ENCODE measurements around the gene SH3BGR. TPM values are rescaled to one million over a fixed set of nuclear protein-coding genes. Genes with fewer than 3 reads are reported as not detected.

The SH3BGR gene
- total RNA-seq, 1 experiment from 2014 or later: 2.9 TPM

DNA sequence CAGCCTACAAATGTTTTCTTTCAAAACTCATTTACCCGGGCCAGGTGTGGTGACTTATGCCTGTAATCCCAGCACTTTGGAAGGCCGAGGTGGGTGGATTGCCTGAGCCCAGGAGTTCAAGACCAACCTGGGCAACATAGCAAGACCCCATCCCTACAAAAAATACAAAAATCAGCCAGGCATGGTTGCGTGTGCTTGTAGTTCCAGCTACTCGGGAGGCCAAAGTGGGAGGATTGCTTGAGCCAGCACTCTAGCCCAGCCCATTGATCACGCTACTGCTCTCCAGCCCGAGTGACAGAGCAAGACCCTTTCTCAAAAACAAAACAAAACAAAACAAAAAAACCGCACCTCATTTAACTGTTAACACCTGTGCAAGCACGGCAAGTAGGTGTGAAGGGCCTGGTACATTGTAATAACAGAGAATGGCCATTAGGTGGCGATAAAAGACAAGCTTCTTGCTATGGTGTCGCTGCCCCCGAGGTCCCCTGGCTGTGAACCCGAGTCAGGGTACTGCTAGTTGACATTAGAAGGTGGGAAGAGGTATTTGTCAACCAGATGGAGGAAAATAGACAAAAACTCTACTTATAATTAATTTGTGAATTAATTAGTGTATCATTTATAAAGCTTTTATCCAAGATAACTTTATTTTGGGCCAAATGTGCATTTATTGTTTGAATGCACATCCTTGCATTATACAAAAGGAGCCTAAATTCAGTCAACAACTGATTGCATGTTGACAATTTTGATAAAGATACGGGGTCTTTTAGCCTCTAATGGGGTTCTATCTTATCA is 66.5 kb downstream of the SH3BGR start:
- intact Hi-C loops (cut with micrococcal nuclease; ENCODE audit: unreplicated experiment): loop anchor here (1.0 kb wide), 1 partner anchor 197 kb away; no protein-coding TSS in a partner anchor
- no peaks in the 10 kb centered on the region for H3K36me3 ChIP-seq (ENCODE audit: insufficient read depth, low read length, poor library complexity, severe bottlenecking)
- ChIA-PET POLR2A (ENCODE audit: low non-redundant PET) (no interaction called here), CTCF (interaction anchor here (0.7 kb wide), 3 partner anchors 23 to 429 kb away, joined by 3 to 4 read pairs (median 3); no protein-coding TSS in a partner anchor)
- H3K27ac ChIP-seq (ENCODE audit: low read depth, low read length, poor library complexity, severe bottlenecking): no peak overlapping the region
- H3K9me3 ChIP-seq (ENCODE audit: low read depth, low read length, poor library complexity, severe bottlenecking): no peaks in the 10 kb centered on the region
- no TSS peak for BruUV-seq (replicated peaks)
- no peaks in the 10 kb centered on the region for H3K27me3 ChIP-seq (replicated peaks; ENCODE audit: insufficient read depth, low read depth, low read length, poor library complexity)
- peak; percentile 89 for TF ChIP-seq CTCF (conservative IDR thresholded peaks at IDR 0.05; ENCODE audit: low read depth, low read length)
- no peak for TF ChIP-seq EZH2 (IDR thresholded peaks at IDR 0.05; ENCODE audit: borderline replicate concordance, low read depth, low read length, poor library complexity, severe bottlenecking)
- peak; percentile 72 for DNase-seq (ENCODE audit: low spot score)
- no peak overlapping the region for H3K4me3 ChIP-seq (ENCODE audit: low read depth, low read length, poor library complexity, severe bottlenecking)
- H3K4me1 ChIP-seq (ENCODE audit: insufficient read depth, low read length, poor library complexity, severe bottlenecking): no peaks in the 10 kb centered on the region

DNA sequence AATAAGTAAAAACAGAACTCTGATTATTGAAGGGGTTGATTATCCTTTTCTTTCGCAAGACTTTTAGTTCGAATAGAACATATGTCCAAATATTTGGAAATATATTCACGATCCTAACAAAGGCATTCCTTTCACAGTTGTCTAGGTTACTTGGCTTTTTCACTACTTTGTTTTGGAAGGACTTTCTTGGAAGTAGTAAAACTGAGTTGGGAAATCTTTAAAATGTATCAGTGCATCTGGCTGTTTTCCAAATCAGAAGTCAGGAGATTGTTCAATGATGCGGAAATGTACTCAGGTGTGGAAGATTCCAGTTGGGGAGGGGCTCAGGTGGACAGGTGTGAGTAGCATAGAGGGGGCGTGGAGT is 67.1 kb downstream of the SH3BGR start:
- Histone ChIP-seq H3K4me3 (ENCODE audit: low read depth, low read length, poor library complexity, severe bottlenecking) (no peak overlapping the region), H3K27me3 (replicated peaks; ENCODE audit: insufficient read depth, low read depth, low read length, poor library complexity) (no peaks in the 10 kb centered on the region), H3K27ac (ENCODE audit: low read depth, low read length, poor library complexity, severe bottlenecking) (no peak overlapping the region), H3K36me3 (ENCODE audit: insufficient read depth, low read length, poor library complexity, severe bottlenecking) (no peaks in the 10 kb centered on the region), H3K4me1 (ENCODE audit: insufficient read depth, low read length, poor library complexity, severe bottlenecking) (no peaks in the 10 kb centered on the region), H3K9me3 (ENCODE audit: low read depth, low read length, poor library complexity, severe bottlenecking) (no peaks in the 10 kb centered on the region)
- no peak for TF ChIP-seq EZH2 (IDR thresholded peaks at IDR 0.05; ENCODE audit: borderline replicate concordance, low read depth, low read length, poor library complexity, severe bottlenecking)
- no peak for TF ChIP-seq CTCF (conservative IDR thresholded peaks at IDR 0.05; ENCODE audit: low read depth, low read length)
- intact Hi-C loops (cut with micrococcal nuclease; ENCODE audit: unreplicated experiment): loop anchor here (1.0 kb wide), 1 partner anchor 196 kb away; no protein-coding TSS in a partner anchor
- CTCF ChIA-PET: interaction anchor here (0.7 kb wide), 2 partner anchors 23 to 430 kb away, joined by 3 read pairs; no protein-coding TSS in a partner anchor
- BruUV-seq (replicated peaks): no TSS peak
- POLR2A ChIA-PET (ENCODE audit: low non-redundant PET): no interaction called here
- DNase-seq (ENCODE audit: low spot score): no peak

DNA sequence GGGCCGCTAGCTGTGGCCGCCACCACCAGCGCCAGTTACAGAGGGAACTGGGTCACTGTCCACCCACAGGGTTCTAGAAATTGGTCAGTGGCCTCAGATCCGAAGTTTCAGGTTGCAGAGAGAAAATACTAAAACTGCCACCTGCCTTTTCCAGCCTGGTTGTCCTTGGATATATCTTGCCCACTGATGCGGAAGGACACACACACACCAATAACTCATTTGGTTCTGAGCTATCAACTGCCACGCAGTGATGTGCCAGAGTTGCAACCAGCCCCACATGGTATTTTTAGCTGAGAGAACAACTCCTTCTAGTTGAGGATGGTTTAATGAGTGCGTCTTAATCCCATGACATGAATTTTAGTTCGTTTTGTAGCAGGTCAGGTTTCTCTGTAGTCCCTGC is 68.1 kb downstream of the SH3BGR start:
- Histone ChIP-seq H3K27me3 (replicated peaks; ENCODE audit: insufficient read depth, low read depth, low read length, poor library complexity) (no peaks in the 10 kb centered on the region), H3K27ac (ENCODE audit: low read depth, low read length, poor library complexity, severe bottlenecking) (no peak overlapping the region), H3K4me3 (ENCODE audit: low read depth, low read length, poor library complexity, severe bottlenecking) (no peak overlapping the region), H3K9me3 (ENCODE audit: low read depth, low read length, poor library complexity, severe bottlenecking) (no peaks in the 10 kb centered on the region), H3K36me3 (ENCODE audit: insufficient read depth, low read length, poor library complexity, severe bottlenecking) (no peaks in the 10 kb centered on the region), H3K4me1 (ENCODE audit: insufficient read depth, low read length, poor library complexity, severe bottlenecking) (no peaks in the 10 kb centered on the region)
- no peak for DNase-seq (ENCODE audit: low spot score)
- ChIA-PET CTCF (no interaction called here), POLR2A (ENCODE audit: low non-redundant PET) (no interaction called here)
- no TSS peak for BruUV-seq (replicated peaks)
- intact Hi-C loops (cut with micrococcal nuclease; ENCODE audit: unreplicated experiment): loop anchor here (5.0 kb wide), 1 partner anchor 602 kb away; no protein-coding TSS in a partner anchor
- TF ChIP-seq EZH2 (IDR thresholded peaks at IDR 0.05; ENCODE audit: borderline replicate concordance, low read depth, low read length, poor library complexity, severe bottlenecking): no peak
- no peak for TF ChIP-seq CTCF (conservative IDR thresholded peaks at IDR 0.05; ENCODE audit: low read depth, low read length)
